Activated CD4-positive, alpha-beta T cell treated with anti-CD3 and anti-CD28 coated beads for 48 hours (primary cell): Measurements from ENCODE around the gene ARSJ.
"Not testable (repeated sequence)": the region's sequence is repeated elsewhere in the genome, so short reads cannot be mapped to it uniquely, and the experiment has no call there.

Experiments used
- DNase-seq: peaks from one replicate; pipeline ENCODE4 v3.0.0-alpha.2; 2020

ARSJ gene

DNA sequence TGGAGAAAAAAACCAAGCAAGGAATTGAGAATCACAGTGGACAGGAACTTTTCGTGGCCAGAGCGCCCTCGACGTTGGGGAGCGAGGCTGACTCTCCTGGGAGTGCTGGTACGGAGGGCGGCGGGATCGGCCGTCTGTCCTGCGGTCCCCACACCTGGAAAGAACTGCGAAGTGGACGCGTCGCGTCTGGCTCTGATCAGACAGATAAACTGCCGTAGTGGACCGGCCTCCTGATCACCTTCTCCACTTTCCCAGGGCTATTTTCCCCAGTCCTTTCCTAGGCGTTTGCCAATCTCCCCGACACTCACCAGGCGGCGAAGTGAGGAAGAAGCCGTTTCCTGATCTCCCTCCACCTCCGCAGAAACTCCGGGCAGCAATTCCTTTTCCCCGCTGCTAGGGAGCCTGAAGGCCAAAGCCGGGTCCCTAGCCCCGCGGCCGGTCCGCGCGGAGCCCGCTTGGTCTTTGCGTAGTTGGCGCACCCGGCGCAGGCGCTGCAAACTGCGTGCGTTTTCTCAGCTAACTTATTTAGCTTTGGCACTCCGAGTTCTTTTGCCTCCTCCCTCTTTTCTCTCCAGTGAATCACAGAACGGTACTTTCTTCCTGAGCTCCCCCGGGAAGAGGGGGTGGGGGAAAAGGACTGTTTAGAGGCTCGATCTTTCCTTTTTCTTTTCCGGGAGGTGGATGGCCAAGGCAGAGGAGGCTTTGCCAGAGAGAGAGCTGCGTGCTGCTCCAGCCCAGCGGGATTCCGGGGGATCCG lies at the start of gene ARSJ:
Gene ARSJ, minus strand, starts transcription at position 500 of the 757 bp plus-strand sequence. CDS start 813 bp downstream, outside the sequence.
- peak; percentile 39 for DNase-seq

DNA sequence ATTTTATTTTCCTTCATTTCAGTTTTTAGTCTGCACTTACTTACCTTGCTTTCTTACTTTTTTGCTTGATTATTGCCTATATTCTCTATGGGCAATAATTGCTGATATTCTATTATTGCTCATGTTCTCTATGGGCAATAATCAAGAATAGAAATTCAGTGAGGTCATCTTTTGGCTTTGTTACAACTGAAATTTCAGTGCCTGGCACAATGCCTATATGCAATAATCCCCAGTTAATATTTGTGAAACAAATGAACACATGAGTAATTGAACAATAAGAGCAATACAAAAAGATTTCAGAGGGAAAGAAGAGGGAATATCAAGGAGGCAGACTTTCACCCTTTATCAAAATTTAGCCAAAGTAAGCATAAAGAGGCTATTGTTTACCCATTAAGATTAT lies 48.6 kb upstream of the ARSJ start:
- no peak for DNase-seq

DNA sequence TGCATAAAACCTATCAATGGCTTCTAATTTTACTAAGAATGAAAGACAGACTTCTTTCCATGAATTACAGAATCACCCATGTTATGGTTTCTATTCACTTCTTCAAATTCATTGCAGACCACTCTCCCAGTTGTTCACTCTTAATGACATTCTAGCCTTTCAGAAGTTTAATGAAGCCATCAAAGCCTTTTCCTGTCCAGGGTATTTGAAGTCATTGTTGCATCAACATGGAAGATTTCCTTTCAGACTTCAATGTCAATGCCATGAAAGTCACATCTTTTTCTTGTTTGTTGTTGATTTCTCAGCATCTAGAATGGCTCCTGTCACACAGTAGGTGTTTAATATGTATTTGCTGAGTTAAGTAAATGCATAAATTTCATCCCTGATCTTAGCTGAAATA lies 48.1 kb upstream of the ARSJ start:
- DNase-seq: no peak

DNA sequence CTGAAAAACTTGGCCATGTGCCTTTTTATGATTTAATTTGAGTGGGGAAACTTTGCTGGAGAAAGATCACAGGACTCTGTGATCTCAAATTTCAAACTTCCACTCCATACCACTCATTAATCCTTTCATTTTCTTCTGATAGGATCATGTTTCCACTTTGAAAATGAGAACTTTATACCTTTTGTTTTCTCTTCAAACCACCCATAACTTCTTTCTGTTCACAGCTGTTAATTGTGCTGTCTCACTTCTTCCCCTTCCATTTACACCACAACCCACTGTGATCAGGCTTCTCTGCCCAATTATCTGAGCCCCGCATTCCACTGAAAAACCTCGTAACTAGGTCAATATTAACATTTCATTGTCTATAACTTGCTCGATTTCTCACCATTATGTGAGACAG lies 47.0 kb upstream of the ARSJ start:
- DNase-seq: no peak

DNA sequence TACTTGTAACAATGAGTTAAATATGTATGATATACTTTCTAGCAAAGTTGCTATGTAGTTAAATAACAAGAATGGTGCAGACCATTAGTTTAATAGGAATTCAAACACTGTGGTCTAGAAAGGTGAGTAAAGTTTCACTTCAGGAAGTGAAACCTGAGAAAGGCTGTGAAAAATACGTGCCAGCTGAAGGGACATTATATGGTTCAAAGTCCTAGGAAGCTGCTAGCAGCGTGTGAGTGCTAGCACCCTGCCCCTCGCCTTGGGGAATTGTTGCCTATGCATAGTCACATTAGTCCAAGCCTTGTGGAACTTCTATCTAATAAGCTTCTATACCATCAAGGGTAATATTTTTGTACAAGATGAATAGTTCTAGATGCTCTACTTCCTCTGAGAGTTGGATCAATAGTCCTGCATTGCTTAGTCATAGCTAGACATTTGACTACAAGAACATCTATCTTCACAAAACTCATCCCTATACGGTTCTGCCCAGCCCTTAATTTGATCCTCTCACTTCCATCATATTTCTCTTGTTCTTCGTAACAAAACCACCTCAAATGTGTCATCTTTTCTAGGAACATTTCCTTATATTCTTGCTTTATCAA lies 45.8 kb upstream of the ARSJ start:
- no peak for DNase-seq

DNA sequence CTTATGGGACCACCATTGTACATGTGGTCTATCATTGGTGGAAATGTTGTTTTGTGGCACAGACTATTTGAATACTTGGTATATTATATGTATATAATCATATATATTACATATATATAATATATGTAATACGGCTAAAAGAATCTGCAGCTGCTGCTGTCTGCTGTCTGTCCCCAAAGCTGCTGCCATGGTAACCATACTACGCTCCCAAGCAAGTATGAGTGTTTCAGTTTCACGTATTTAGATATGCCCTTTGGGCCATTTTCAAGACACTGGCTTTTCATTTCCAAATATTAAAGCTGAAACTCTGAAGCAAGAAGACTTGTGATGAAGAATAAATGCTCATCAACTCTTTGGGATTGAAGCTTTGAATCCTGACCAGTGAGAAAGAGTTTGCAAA lies 42.0 kb upstream of the ARSJ start:
- DNase-seq: no peak

DNA sequence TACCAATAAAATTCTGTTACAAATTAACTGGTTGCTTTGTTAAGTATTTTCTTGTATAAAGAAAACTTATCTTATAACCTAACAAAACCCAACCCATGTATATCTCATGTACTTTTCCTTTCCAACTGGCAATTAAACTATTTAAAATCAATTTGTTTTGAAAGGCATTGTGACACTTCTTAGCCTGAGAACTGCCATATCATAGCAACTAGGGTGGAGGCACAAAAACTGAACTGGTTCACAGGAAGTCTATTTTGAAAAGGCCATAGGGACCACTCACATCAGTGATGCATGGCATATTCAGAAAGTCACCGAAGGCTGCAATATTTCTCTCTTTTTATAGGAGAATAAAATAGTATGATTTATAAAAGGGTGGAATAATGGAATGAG lies 40.5 kb upstream of the ARSJ start:
- DNase-seq: no peak

DNA sequence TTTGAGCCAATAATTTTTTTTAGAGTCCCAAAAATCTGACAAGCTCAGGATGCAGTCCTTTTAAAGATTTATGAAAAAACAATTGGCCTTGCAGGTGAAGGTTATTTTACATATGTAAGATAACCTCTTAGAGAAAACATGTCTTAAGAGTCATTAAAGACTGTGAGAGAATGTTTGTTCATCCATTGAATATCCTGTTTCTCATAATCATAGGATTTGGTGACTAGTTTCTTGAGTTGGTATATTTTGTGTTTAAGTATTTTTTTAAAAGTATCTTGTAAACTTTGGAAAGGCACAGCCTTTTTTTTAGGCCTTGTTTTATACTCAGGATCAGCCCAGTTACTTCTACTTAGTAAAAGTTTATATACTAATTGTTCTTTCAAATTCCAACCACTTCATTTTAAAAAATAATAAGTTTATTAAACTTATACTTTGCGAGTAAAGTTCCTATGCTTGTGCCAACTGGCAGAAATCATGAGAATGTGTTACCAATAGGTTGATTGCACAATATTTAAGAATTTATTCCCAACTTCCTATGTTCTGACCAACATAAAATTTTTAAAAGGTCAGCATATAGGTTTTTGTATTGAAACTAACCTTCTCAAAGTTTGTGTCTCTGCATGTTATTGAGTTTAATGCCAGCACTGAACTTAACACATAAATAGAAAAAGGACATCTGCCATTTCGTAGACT lies 40.0 kb upstream of the ARSJ start:
- DNase-seq: no peak

DNA sequence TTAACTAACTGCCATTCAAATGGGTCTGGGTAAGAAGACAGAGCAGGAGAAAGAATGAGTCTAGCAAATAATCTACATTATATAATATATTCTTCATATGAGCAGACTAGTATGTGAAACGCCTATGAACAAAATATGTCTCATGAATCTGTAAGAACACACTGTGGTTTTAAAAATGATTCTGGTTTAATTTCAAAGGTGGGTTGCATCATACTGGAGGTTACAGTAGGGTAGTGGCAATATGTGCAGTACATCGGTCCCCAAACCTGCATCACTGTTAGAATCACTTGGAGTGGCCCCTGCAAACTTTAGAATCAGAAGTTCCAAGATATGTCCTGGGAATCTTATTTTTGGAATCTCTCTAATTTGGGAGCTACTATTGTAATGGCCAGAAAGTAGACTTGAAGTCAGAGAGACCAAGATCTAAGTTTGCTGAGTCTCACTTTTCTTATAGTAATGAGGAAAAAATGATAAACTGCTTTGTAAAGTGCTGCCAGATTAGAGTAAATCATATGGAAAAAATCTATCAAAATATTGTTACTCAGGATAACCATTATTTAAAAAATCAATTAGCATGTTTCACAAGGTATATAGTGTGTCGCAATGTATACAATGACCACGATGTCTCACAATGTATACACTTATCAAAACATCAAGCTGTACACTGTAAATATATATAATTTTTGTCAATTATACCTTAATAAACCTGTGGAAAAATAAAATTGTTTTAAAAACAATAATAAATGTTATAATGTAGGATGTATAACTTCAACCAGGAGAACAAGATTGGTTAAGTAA lies 37.9 kb upstream of the ARSJ start:
- no peak for DNase-seq

DNA sequence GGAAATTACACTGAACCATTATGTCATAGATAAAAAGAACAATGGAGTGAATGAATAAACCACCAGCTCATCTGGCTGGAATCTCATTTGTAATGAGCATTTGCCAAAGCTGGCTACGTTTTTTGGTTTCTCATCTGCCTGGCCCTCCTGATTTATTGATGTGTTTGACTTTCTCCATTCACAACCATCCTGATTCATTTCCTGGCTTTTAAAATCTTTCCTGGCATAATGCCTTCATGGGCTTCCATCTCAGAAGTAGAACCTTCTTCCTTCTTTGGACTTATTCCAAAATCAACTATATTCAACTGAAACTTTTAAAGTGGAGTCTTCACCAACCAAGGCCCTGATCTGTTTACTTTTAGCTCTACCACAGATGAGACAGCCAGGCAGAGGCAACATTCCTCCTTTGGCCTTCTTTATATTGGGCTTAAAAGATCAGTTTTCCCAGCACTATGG lies 36.0 kb upstream of the ARSJ start:
- no peak for DNase-seq

DNA sequence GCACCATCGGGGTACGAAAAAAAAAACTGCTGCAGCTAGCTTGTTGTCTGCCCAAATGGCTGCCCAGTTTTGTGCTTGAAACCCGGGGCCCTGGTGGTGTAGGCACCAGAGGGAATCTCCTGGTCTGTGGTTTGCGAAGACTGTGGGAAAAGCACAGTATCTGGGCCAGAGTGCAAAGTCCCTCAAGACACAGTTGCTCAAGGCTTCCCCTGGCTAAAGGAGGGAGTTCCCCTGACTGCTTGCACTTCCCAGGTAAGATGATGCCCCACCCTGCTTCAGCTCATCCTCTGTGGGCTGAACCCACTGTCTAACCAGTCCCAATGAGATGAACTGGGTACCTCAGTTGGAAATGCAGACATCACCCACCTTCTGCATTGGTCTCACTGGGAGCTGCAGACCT lies 33.8 kb upstream of the ARSJ start:
- not testable (repeated sequence) for DNase-seq

DNA sequence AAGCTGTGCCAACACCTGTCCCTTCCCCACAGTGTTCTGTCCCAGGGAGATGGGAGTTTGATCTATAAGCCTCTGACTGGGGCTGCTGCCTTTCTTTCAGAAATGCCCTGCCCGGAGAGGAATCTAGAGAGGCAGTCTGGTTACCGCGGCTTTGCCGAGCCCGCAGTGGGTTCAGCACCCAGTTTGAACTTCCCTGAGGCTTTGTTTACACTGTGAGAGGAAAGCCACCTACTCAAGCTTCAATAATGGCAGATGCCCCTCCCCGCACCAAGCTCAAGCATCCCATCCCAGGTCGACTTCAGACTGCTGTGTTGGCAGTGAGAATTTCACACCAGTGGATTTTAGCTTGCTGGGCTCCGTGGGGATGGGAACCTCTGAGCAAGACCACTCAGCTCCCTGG lies 33.3 kb upstream of the ARSJ start:
- DNase-seq: no peak

DNA sequence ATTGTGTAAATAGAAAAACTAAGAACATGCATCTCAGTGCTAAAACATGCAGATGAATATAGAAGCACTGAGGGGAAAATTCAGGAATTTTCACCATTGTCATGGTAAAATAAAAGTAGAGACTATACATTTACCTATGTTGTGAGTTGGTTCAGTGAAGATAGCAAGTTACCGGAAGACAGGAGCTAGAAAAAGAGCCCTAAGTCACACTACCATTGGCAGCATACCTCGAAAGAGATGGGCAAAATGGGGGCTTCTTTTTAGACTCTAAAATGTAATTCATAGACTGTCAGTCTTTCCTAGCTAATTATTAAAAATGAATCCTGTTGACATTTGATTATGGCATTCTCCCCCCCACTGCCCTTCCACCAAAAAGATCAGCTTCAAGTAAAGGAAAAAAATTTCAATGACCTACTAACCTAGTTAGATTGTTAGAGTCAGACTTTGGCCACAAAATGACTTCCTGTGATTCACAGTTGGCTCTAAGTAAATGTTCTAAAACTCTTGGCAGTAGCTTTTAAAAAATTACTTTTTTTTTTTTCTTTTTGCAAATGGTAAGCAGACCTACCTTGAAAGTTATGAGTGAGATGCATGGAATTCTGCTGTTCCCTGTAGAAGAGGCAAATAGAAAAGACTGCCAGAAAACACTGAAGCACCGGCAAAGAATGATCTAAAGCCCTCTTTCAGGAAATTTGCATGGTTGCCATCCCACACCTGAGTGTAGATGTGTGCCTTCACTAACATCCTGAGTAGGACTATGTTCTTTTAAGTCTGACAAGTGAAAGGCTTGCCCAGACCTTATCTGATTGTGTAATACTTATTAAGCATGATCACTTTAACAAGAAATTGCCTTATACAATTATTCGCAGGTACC lies 26.4 kb upstream of the ARSJ start:
- DNase-seq: no peak

DNA sequence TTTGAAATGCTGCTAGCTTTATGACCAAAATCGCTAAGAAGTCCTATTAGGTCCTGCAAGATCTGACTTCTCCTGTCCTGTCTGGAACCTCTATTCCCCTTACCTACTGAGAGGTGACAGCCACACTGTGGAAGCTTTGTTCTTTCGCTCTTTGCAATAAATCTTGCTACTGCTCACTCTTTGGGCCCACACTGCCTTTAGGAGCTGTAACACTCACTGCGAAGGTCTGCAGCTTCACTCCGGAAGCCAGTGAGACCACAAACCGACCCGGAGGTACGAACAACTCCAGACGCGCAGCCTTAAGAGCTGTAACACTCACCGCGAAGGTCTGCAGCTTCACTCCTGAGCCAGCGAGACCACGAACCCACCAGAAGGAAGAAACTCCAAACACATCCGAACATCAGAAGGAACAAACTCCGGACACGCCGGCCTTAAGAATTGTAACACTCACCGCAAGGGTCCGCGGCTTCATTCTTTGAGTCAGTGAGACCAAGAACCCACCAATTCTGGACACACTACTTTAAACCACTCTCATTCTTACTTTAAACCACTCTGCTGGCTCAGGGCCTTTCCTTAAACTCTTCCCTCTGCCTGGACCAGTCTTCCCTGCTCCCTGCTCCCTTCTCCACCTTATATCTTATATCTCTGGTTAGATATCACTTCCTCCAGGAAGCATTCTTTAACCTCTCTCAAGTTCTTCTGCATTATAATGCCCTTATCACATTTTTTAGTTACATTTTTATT lies 25.2 kb upstream of the ARSJ start:
- DNase-seq: peak; percentile 8

DNA sequence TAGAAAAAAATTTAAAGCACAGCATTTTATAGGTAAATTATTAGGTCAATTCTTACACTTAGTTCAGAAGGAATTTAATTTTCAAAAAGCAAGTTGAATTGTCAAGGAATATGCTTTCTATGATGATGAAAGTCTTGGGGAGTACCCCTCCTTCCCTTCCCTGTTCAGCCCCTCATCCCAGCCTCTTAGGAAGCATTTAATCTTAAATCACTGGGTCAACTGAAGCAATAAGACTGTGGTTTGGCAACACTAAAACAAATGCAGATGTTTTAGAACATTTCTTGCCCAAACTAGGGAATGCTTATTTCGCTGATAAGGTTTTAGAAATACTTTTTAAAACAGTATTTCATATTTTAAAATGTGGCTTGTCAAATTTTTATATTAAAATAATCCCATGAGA lies 19.1 kb upstream of the ARSJ start:
- DNase-seq: no peak

DNA sequence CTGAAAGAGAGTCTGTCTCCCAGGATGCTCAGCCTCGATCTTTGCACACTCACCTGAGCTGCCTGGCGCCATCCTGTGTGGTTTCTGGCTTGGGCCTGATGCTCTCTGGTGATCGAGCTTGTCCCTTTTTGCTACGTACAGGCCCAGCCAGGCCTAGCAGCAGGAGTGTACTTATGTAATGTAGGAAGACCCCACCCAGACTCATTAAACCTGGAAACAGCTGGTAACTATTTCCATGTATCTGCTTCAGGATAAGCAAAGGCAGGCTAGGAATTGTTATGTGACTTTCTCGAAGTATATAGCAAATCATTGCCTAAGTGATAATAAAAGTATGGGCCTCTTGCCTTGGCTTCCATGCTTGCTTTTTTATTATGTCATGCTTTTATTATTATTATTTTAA lies 18.6 kb upstream of the ARSJ start:
- DNase-seq: no peak

DNA sequence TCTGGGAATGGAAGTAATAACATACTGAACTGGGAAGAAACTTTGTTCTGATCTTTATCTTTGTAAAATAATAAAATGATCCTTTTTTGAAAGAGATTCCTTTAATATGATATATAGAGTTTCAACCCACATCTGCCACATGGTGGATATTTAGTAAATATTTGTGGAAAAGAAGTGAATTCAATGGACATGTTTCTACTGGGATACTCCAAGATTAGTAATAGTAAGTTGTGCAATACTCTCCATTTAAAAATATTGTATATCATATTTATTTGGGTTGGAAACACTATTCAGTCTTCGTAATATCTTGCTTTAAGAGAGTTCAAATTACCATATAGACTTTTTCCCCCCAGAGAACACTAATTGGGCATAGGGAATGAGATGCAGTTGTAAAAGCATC lies 17.8 kb upstream of the ARSJ start:
- DNase-seq: no peak

DNA sequence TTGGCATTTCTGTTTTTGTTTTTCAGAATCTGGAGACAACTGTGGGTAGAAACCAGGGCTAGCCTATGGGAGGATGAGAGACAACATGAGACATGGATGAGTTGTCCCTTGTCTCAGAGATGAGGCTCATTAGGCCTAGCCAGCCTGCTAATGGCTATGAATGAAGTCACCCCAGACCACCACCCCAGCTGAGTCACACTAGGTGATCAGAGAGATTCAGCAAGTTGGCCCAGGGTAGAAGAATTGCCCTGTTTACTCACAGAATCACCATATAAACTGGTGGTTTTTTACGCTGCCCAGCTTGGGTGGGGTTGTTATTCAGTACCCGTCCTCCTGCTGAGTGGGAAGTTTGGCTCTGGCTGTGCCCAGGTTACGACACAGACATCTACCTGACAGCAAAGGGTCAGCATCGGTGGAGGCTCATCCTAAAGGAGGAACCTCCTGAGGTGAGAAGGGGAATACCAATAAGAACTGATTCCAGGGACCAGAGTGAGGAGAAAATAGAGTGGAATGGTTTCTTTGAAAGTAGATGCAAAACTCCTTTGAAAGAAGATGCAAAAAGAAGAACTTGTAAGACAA lies 17.2 kb upstream of the ARSJ start:
- no peak for DNase-seq

DNA sequence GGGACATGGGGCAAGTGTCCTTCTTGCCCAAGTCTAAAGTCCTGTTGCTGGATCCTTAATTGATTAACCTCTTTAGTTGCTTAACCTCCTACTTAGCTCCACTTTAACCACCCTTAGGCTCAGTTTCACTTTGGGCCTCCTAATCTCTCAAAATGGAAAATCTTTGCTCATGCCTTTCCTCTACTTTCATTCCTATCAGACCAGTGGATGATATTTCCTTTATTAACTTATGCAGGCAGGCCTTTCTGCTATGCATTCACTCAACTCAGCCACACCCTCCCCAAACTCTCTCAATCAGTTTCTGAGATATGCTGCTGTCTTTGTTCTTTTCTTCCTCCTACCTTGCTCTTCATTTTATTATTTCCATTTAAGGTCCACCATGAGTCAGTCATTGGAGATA lies 14.4 kb upstream of the ARSJ start:
- DNase-seq: no peak

DNA sequence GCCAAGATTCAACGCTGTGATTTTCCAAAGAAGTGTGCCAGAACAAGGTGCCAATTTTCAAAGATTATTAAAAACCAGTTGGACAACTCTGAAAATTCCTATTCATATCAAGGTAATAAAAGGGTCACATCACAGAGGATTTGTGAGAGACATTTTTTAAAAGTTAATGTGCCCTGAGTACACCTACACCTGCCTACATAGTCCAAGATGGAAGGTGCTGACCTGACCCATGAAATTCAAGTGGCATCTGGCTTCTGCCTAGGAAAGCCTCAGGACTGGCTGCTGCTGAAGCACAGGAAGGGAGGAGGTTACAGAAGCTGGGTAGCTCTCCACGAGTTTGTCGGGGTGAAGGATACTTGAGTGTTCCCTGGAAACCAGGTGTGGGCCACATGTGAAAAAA lies 11.4 kb upstream of the ARSJ start:
- DNase-seq: no peak

DNA sequence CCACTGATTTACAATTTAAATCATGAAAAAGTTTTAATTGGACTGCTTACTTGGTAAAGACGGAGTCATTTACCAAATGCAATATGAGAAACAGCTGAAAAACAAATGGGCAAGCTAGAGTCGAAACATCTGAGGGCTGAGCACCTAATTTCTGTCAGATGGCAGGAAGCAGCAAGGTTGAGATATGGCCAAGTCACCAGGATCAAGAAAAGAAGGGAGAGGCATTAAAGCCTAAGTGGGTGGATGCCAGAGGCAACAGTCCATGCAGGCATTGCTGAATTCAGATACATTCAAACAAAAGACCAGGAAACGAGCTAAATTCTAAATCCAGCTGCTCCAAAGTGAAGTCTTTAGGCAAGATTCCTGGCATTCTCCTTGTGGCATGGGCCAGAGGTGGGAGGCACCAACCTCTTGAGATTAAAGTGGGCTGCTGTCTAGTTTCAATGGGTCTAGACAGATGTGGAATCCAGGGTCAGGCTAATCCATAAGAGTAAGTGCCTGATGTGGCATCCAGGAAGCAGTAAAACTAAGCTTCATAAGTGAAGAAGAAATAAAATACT lies 8.0 kb upstream of the ARSJ start:
- no peak for DNase-seq
